Right lobe of liver (tissue), 4 donors: ENCODE measurements around the gene ALS2.

Source experiments
- POLR2A ChIP-seq: fragments of 450-650 bp; IDR thresholded peaks from one replicate; pipeline ENCODE4 v1.6.1; 2017; ENCODE audit warnings: antibody characterized with exemption, mild to moderate bottlenecking
- TF ChIP-seq, protein P1 (sequence below), 4 donors: fragments of 200-600 bp in 3 of 4; fragments of 450-650 bp in 1 of 4; IDR thresholded peaks; one replicate each; pipeline versions ENCODE4 v1.5.1 to v1.8.0; 2016 to 2022; ENCODE audit warnings: antibody characterized with exemption in 4 of 4, mild to moderate bottlenecking in 2 of 4
- donor health status: DM: no; HTN: no; CAD: no.
- donor health status: DM: no; HTN: no; CAD: no.
- donor health status: DM: no; HTN: yes; CAD: no.

DNA sequence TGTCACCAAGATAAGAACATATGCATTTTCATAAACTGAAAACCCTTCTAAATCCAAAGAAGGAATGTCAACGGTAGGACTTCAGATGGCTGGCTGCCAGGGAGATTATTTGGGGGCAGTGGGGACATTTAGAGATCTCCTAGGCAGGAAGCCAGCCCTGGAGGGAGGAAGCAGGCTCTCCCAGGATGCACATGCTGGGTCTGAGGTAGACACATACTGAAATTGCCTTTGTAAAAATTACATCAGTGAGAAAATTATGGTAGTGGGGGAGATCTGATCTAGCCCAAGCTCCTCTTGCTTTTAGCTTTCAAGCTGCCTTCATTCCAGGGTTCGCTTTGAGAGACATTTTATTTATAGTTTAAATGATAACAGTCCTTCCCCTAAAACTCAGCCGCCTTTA, 106.4 kb downstream of the ALS2 start:
- TF ChIP-seq POLR2A = no peak
- TF ChIP-seq, protein P1, sequence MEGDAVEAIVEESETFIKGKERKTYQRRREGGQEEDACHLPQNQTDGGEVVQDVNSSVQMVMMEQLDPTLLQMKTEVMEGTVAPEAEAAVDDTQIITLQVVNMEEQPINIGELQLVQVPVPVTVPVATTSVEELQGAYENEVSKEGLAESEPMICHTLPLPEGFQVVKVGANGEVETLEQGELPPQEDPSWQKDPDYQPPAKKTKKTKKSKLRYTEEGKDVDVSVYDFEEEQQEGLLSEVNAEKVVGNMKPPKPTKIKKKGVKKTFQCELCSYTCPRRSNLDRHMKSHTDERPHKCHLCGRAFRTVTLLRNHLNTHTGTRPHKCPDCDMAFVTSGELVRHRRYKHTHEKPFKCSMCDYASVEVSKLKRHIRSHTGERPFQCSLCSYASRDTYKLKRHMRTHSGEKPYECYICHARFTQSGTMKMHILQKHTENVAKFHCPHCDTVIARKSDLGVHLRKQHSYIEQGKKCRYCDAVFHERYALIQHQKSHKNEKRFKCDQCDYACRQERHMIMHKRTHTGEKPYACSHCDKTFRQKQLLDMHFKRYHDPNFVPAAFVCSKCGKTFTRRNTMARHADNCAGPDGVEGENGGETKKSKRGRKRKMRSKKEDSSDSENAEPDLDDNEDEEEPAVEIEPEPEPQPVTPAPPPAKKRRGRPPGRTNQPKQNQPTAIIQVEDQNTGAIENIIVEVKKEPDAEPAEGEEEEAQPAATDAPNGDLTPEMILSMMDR (IDR thresholded peaks at IDR 0.05) = no peak
